ENCODE measurements around the gene SEC61G. TPM values are rescaled to one million over a fixed set of nuclear protein-coding genes. Genes with fewer than 3 reads are reported as not detected.
A peak's percentile ranks its signal among the peaks of the same experiment; 100 is the strongest.

The SEC61G gene
- total and polyA plus RNA-seq, 2 of the 4 experiments (the other 2 are of a cell fraction), result 387 to 685 TPM

GRCh38 chr7:54773472-54774399 lies 14.7 kb upstream of the SEC61G start:
- Histone ChIP-seq H3K27ac (ENCODE audit: insufficient read depth, low read length) (no peak overlapping the region), H3K4me3 (ENCODE audit: insufficient read depth, low read depth, low read length) (peak overlapping the region; percentile 31; the same call in 1 of the 2 replicates), H3K4ac (ENCODE audit: low read depth, low read length) (no peak overlapping the region), H2AFZ (replicated peaks; ENCODE audit: low read length, poor library complexity) (peak overlapping the region; percentile 16), H4K8ac (ENCODE audit: low read depth in 2 of 2, low read length in 2 of 2) (no peak overlapping the region), H3K79me1 (ENCODE audit: low read depth in 1 of 2, low read length in 2 of 2) (no peaks in the 10 kb centered on the region), H3K18ac (ENCODE audit: low read depth, low read length) (no peak overlapping the region), H4K20me1 (ENCODE audit: insufficient read depth, low read length) (no peaks in the 10 kb centered on the region), H3K4me1 (ENCODE audit: control insufficient read depth, insufficient read depth, low read length) (no peaks in the 10 kb centered on the region), H2BK5ac (ENCODE audit: low read depth, low read length, poor library complexity, severe bottlenecking) (no peak overlapping the region), H4K91ac (ENCODE audit: insufficient read depth, low read depth, low read length) (no peak overlapping the region), H2BK20ac (ENCODE audit: low read depth, low read length) (no peak overlapping the region), H3K36me3 (ENCODE audit: control insufficient read depth, insufficient read depth, low read length) (no peaks in the 10 kb centered on the region), H3K9me1 (ENCODE audit: insufficient read depth, low read length) (no peaks in the 10 kb centered on the region), H3K27me3 (ENCODE audit: control insufficient read depth, insufficient read depth, low read length) (no peaks in the 10 kb centered on the region), H3K4me2 (ENCODE audit: low read depth, low read length) (peak overlapping the region; percentile 78; the same call in 1 of the 2 replicates), H4K5ac (ENCODE audit: low read depth, low read length) (no peak overlapping the region), H3K14ac (replicated peaks; ENCODE audit: low read depth, low read length) (no peak overlapping the region), H3K56ac (ENCODE audit: extremely low read depth, insufficient read depth, low read length) (no peak overlapping the region), H2AK9ac (replicated peaks; ENCODE audit: low read depth, low read length, poor library complexity) (no peak overlapping the region), H3K9me3 (ENCODE audit: control insufficient read depth, insufficient read depth, low read length) (no peaks in the 10 kb centered on the region), H2BK120ac (ENCODE audit: low read depth, low read length) (no peak overlapping the region), H2BK15ac (ENCODE audit: low read depth, low read length) (no peak overlapping the region), H3K9ac (ENCODE audit: low read depth, low read length) (no peak overlapping the region), H3K23ac (ENCODE audit: low read depth, low read length) (no peak overlapping the region; the same call in 1 of the 2 replicates), H2AK5ac (ENCODE audit: low read depth, low read length) (no peak overlapping the region)
- no TSS peak for BruUV-seq (replicated peaks)
- DNase-seq (peak; percentile 84), ATAC-seq (ENCODE audit: low read depth) (peak; percentile 95)
- WGBS, 2 experiments (ENCODE audit: extremely low coverage in 2 of 2, insufficient read length in 1 of 2), result 4% methylated on average over 4 of the region's 18 CpGs; no CpG with 5 or more reads in 1 of the 2 experiments
- CTCF ChIA-PET, result interaction anchor here (0.6 to 3.0 kb wide), 21 partner anchors 9 to 1001 kb away, joined by 3 to 42 read pairs (median 4); partner anchors contain the start of gene SEC61G
- in situ Hi-C loops (cut with MboI; ENCODE audit: low sequenced_read_pairs), result loop anchor here (5.0 to 25.0 kb wide), 3 partner anchors 479 to 1314 kb away; partner anchors contain the start of genes PHKG1 and VOPP1
- intact Hi-C loops (cut with micrococcal nuclease), result loop anchor here (1.0 to 10.0 kb wide), 5 partner anchors 385 to 801 kb away; partner anchors contain the start of gene VOPP1
- dilution Hi-C loops (cut with HindIII; ENCODE audit: low sequenced_read_pairs, unreplicated experiment), result no loop called here
- POLR2A ChIA-PET (ENCODE audit: unreplicated experiment), result no interaction called here
- TF ChIP-seq BHLHE40 (IDR thresholded peaks at IDR 0.05; ENCODE audit: low read depth, low read length), result no peak
- TF ChIP-seq USF2 (IDR thresholded peaks at IDR 0.05; ENCODE audit: low read depth, low read length), result no peak
- peak; percentile 92 for TF ChIP-seq SMC3 (IDR thresholded peaks at IDR 0.05; ENCODE audit: low read depth, low read length)
- TF ChIP-seq RFX5 (IDR thresholded peaks at IDR 0.05; ENCODE audit: low read depth, low read length), result no peak
- TF ChIP-seq CHD1 (IDR thresholded peaks at IDR 0.05; ENCODE audit: low read depth, low read length), result no peak
- no peak for TF ChIP-seq NFE2L2 (IDR thresholded peaks at IDR 0.05; ENCODE audit: low read depth, low read length)
- TF ChIP-seq MXI1 (IDR thresholded peaks at IDR 0.05; ENCODE audit: borderline replicate concordance, low read depth, low read length), result no peak
- TF ChIP-seq RCOR1 (IDR thresholded peaks at IDR 0.05; ENCODE audit: insufficient replicate concordance, low read length), result no peak
- TF ChIP-seq MAZ (IDR thresholded peaks at IDR 0.05; ENCODE audit: borderline replicate concordance, low read depth, low read length), result no peak
- TF ChIP-seq CTCF (conservative IDR thresholded peaks at IDR 0.05; ENCODE audit: low read depth, low read length), result peak; percentile 92
- TF ChIP-seq CEBPB (IDR thresholded peaks at IDR 0.05; ENCODE audit: low read depth, low read length), result peak; percentile 28; the same call in 1 of the 2 replicates
- no peak for TF ChIP-seq ELK1 (IDR thresholded peaks at IDR 0.05; ENCODE audit: borderline replicate concordance, low read depth, low read length)

All from IMR-90 (cell line).